ENCODE results near the gene PSME3. TPM values are rescaled to one million over a fixed set of nuclear protein-coding genes. Genes with fewer than 3 reads are reported as not detected.

The PSME3 gene
- total RNA-seq, 2 donors from 2014 or later = 41.2 to 82.5 TPM

- H3K27ac ChIP-seq = peak within 1 kb of the TSS in 1 of 2 donors; percentile 16
- TF ChIP-seq CTCF (IDR thresholded peaks at IDR 0.05) = no peak
These were observed 11.1 kb downstream of the PSME3 start, which contains the start of gene AOC2 for GRCh38 chr17:42844271-42844670. TSS of gene AOC2 (plus strand) at chr17:42844580. CDS start at chr17:42844627, 47 bp downstream.

GRCh38 chr17:42844761-42845555 is 11.8 kb downstream of the PSME3 start:
- TF ChIP-seq CTCF (IDR thresholded peaks at IDR 0.05) = no peak
- H3K4me1 ChIP-seq (ENCODE audit: control insufficient read depth in 1 of 2, low read depth in 2 of 2) = peaks cover under 1 to 20% of the 10 kb centered on the region in 2 donors

More at GRCh38 chr17:42844271-42844670, 11.1 kb downstream of the PSME3 start, which contains the start of gene AOC2:
- Histone ChIP-seq H3K4me1 (ENCODE audit: control insufficient read depth in 1 of 2, low read depth in 2 of 2) (peaks cover 0 to 13% of the 10 kb centered on the region in 2 donors), H3K9me3 (no peaks in the 10 kb centered on the region), H3K4me3 (no peak within 1 kb of the TSS), H3K36me3 (peaks cover 45% of the 10 kb centered on the region), H3K27me3 (replicated peaks; ENCODE audit: insufficient read depth) (no peaks in the 10 kb centered on the region)
- no peak for ATAC-seq (ENCODE audit: insufficient number of reproducible peaks, low FRiP score, low read depth)
- DNase-seq (ENCODE audit: low spot score) = no peak

DNA sequence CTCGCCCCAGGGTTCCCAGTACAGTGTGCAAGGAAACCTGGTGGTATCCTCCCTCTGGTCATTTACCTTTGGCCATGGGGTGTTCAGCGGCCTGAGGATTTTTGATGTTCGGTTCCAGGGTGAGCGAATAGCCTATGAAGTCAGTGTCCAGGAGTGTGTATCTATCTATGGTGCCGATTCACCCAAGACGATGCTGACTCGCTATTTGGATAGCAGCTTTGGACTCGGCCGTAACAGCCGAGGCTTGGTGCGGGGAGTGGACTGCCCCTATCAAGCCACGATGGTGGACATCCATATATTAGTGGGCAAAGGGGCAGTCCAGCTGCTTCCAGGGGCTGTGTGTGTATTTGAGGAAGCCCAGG is 12.3 kb downstream of the PSME3 start:
- peaks cover 6 to 26% of the 10 kb centered on the region in 2 donors for H3K4me1 ChIP-seq (ENCODE audit: control insufficient read depth in 1 of 2, low read depth in 2 of 2)
- no peak for ATAC-seq (ENCODE audit: insufficient number of reproducible peaks, low FRiP score, low read depth)
- H3K27ac ChIP-seq = no peak overlapping the region
- no peak overlapping the region for H3K4me3 ChIP-seq
- peaks cover 32% of the 10 kb centered on the region for H3K36me3 ChIP-seq
- DNase-seq (ENCODE audit: low spot score) = no peak
- no peak for TF ChIP-seq CTCF (IDR thresholded peaks at IDR 0.05)
- no peaks in the 10 kb centered on the region for H3K27me3 ChIP-seq (replicated peaks; ENCODE audit: insufficient read depth)
- no peaks in the 10 kb centered on the region for H3K9me3 ChIP-seq

More at GRCh38 chr17:42844761-42845555, 11.8 kb downstream of the PSME3 start:
- H3K9me3 ChIP-seq = no peaks in the 10 kb centered on the region
- no peak for ATAC-seq (ENCODE audit: insufficient number of reproducible peaks, low FRiP score, low read depth)
- H3K4me3 ChIP-seq = no peak overlapping the region
- DNase-seq (ENCODE audit: low spot score) = no peak
- peaks cover 38% of the 10 kb centered on the region for H3K36me3 ChIP-seq
- no peak overlapping the region for H3K27ac ChIP-seq
- H3K27me3 ChIP-seq (replicated peaks; ENCODE audit: insufficient read depth) = no peaks in the 10 kb centered on the region

GRCh38 chr17:42845918-42846593 is 12.9 kb downstream of the PSME3 start:
- peaks cover 8 to 29% of the 10 kb centered on the region in 2 donors for H3K4me1 ChIP-seq (ENCODE audit: control insufficient read depth in 1 of 2, low read depth in 2 of 2)
- no peaks in the 10 kb centered on the region for H3K9me3 ChIP-seq
- no peaks in the 10 kb centered on the region for H3K27me3 ChIP-seq (replicated peaks; ENCODE audit: insufficient read depth)
- peaks cover 27% of the 10 kb centered on the region for H3K36me3 ChIP-seq
- no peak overlapping the region for H3K27ac ChIP-seq
- no peak for TF ChIP-seq CTCF (IDR thresholded peaks at IDR 0.05)
- DNase-seq (ENCODE audit: low spot score) = no peak
- H3K4me3 ChIP-seq = no peak overlapping the region
- no peak for ATAC-seq (ENCODE audit: insufficient number of reproducible peaks, low FRiP score, low read depth)

- peaks cover 20% of the 10 kb centered on the region for H3K36me3 ChIP-seq
- TF ChIP-seq CTCF (IDR thresholded peaks at IDR 0.05) = no peak
- no peaks in the 10 kb centered on the region for H3K9me3 ChIP-seq
- no peaks in the 10 kb centered on the region for H3K27me3 ChIP-seq (replicated peaks; ENCODE audit: insufficient read depth)
- H3K27ac ChIP-seq = peak overlapping the region in 1 of 2 donors; percentile 23
- H3K4me1 ChIP-seq (ENCODE audit: control insufficient read depth in 1 of 2, low read depth in 2 of 2) = peaks cover 8 to 29% of the 10 kb centered on the region in 2 donors
- ATAC-seq (ENCODE audit: insufficient number of reproducible peaks, low FRiP score, low read depth) (no peak), DNase-seq (ENCODE audit: low spot score) (no peak)
- no peak overlapping the region for H3K4me3 ChIP-seq
These were observed 13.5 kb downstream of the PSME3 start for GRCh38 chr17:42846594-42847280.
